ENCODE results near the gene TTC34. TPM values are rescaled to one million over a fixed set of nuclear protein-coding genes. Genes with fewer than 3 reads are reported as not detected.
A peak's percentile ranks its signal among the peaks of the same experiment; 100 is the strongest.

The TTC34 gene
- total and polyA plus RNA-seq, 2 experiments from 2014 or later, result 0.05 to 0.22 TPM

- TF ChIP-seq EZH2phosphoT487 (IDR thresholded peaks at IDR 0.05; ENCODE audit: insufficient read depth, low read depth) (no peak), EZH2 (IDR thresholded peaks at IDR 0.05; ENCODE audit: insufficient read depth, poor library complexity, severe bottlenecking) (no peak)
- H3K9ac ChIP-seq, result no peak overlapping the region
- H3K9me2 ChIP-seq (ENCODE audit: insufficient read depth), result no peaks in the 10 kb centered on the region
- H2AFZ ChIP-seq, result no peak overlapping the region
- no peaks in the 10 kb centered on the region for H3F3A ChIP-seq (ENCODE audit: insufficient read depth)
- H3K36me3 ChIP-seq (ENCODE audit: low read depth), result no peaks in the 10 kb centered on the region
- no peak overlapping the region for H3K4me2 ChIP-seq (ENCODE audit: unreplicated experiment)
- in situ Hi-C loops (cut with MboI), result no loop called here
- WGBS, 2 experiments (ENCODE audit: low coverage in 1 of 2, low lambda C conversion rate in 2 of 2, missing lambda C conversion rate in 2 of 2), result 23 to 24% methylated on average over 24 to 27 of the region's 27 CpGs
- no peaks in the 10 kb centered on the region for H3K27me3 ChIP-seq (replicated peaks; ENCODE audit: insufficient read depth)
- no peaks in the 10 kb centered on the region for H4K20me1 ChIP-seq (ENCODE audit: insufficient read depth)
- DNase-seq, result peak; percentile 4
- H3K79me2 ChIP-seq (ENCODE audit: insufficient read depth), result no peaks in the 10 kb centered on the region
- H3K9me3 ChIP-seq (ENCODE audit: low read depth), result no peaks in the 10 kb centered on the region
- H3K27ac ChIP-seq, result no peak overlapping the region
- H3K4me1 ChIP-seq (ENCODE audit: insufficient read depth), result no peaks in the 10 kb centered on the region
- H3K4me3 ChIP-seq, result no peak overlapping the region
Measured at GRCh38 chr1:2786329-2787162, 14.9 kb downstream of the TTC34 start.

DNA sequence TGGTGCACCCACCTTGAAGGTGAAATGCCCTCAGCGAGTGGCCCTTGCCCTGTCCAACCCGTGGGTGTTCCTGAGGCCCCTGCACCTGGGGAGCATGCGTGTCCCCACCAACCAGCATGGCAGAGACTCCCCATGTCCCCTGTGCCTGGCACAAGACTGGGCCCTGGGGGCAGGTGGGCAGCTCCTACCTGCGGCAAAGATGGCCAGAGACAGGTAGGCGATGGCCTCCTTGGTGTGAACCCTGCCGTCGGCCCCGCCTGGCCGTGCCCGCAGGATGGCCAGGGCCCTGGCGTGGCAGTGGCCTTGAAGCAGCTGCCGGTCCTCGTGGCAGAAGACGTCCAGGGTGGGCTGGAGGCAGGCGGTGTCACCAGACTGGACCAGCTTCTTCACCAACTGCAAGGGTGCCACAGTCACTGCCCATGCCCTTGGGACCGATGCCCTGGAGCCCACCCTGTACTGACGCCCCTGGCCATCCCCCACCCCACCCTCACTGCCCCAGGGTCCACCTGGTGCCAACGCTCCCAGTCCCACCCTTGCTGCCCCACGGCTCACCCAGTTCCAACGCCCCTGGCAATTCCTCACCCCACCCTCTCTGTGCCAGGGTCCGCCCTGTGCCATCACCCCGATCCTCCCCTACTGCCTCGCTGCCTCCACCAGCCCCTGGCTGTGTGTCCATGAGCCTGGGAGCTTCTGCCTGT lies 15.7 kb downstream of the TTC34 start:
- Histone ChIP-seq H4K20me1 (ENCODE audit: insufficient read depth) (no peaks in the 10 kb centered on the region), H3K4me2 (ENCODE audit: unreplicated experiment) (no peak overlapping the region), H2AFZ (no peak overlapping the region), H3K36me3 (ENCODE audit: low read depth) (no peaks in the 10 kb centered on the region), H3K4me3 (no peak overlapping the region), H3K9me2 (ENCODE audit: insufficient read depth) (no peaks in the 10 kb centered on the region), H3K4me1 (ENCODE audit: insufficient read depth) (no peaks in the 10 kb centered on the region), H3K27ac (no peak overlapping the region), H3K79me2 (ENCODE audit: insufficient read depth) (no peaks in the 10 kb centered on the region), H3K27me3 (replicated peaks; ENCODE audit: insufficient read depth) (no peaks in the 10 kb centered on the region), H3K9me3 (ENCODE audit: low read depth) (peaks cover 3% of the 10 kb centered on the region), H3K9ac (no peak overlapping the region), H3F3A (ENCODE audit: insufficient read depth) (no peaks in the 10 kb centered on the region)
- 66 to 68% methylated on average over 18 to 20 of the region's 23 CpGs for WGBS, 2 experiments (ENCODE audit: low coverage in 1 of 2, low lambda C conversion rate in 2 of 2, missing lambda C conversion rate in 2 of 2)
- TF ChIP-seq EZH2phosphoT487 (IDR thresholded peaks at IDR 0.05; ENCODE audit: insufficient read depth, low read depth) (no peak), EZH2 (IDR thresholded peaks at IDR 0.05; ENCODE audit: insufficient read depth, poor library complexity, severe bottlenecking) (no peak)
- in situ Hi-C loops (cut with MboI), result no loop called here
- DNase-seq, result no peak

- Histone ChIP-seq H3K4me1 (ENCODE audit: insufficient read depth) (no peaks in the 10 kb centered on the region), H3K79me2 (ENCODE audit: insufficient read depth) (no peaks in the 10 kb centered on the region), H3K27me3 (replicated peaks; ENCODE audit: insufficient read depth) (no peaks in the 10 kb centered on the region), H3K9me2 (ENCODE audit: insufficient read depth) (no peaks in the 10 kb centered on the region), H2AFZ (no peak overlapping the region), H3K27ac (no peak overlapping the region), H4K20me1 (ENCODE audit: insufficient read depth) (no peaks in the 10 kb centered on the region), H3K4me3 (no peak overlapping the region), H3K36me3 (ENCODE audit: low read depth) (no peaks in the 10 kb centered on the region), H3K9ac (no peak overlapping the region), H3K9me3 (ENCODE audit: low read depth) (peaks cover 4% of the 10 kb centered on the region), H3K4me2 (ENCODE audit: unreplicated experiment) (no peak overlapping the region), H3F3A (ENCODE audit: insufficient read depth) (no peaks in the 10 kb centered on the region)
- WGBS, 2 experiments (ENCODE audit: low coverage in 1 of 2, low lambda C conversion rate in 2 of 2, missing lambda C conversion rate in 2 of 2), result 38 to 48% methylated on average over 18 to 19 of the region's 19 CpGs
- TF ChIP-seq EZH2 (IDR thresholded peaks at IDR 0.05; ENCODE audit: insufficient read depth, poor library complexity, severe bottlenecking) (no peak), EZH2phosphoT487 (IDR thresholded peaks at IDR 0.05; ENCODE audit: insufficient read depth, low read depth) (no peak)
- in situ Hi-C loops (cut with MboI), result no loop called here
- no peak for DNase-seq
Measured at GRCh38 chr1:2784854-2785630, 16.5 kb downstream of the TTC34 start.

Measured in GM23248 (cell line).